ENCODE data around the gene SCAPER.

DNA sequence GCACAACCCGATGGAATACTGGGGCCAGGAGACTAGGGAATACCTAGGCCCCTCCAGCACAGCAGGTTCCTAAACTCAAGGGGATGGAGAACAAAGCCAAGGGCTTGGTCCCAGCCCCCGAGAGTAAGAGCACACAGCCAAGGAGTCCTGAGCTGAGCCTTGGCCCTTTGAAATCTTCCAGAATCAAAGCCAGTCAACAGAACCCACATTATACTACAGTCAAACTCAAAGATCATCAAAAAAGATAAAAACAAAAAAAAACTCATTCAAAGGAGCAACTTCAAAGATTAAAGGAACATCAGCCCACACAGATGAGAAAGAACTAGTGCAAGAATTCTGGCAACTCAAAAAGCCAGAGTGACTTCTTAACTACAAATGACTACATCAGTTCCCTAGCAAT lies 351.6 kb downstream of the SCAPER start:
- TF ChIP-seq BMI1 (IDR thresholded peaks at IDR 0.05; ENCODE audit: borderline replicate concordance), result no peak
- TF ChIP-seq SIN3A (IDR thresholded peaks at IDR 0.05; ENCODE audit: low read depth, low read length), result no peak
- no peak for TF ChIP-seq CTCF (IDR thresholded peaks at IDR 0.05 in 2 of 3, conservative IDR thresholded peaks at IDR 0.05 in 1 of 3; ENCODE audit: control insufficient read depth in 2 of 3, extremely low read depth in 1 of 3, insufficient read depth in 1 of 3, low read depth in 3 of 3, low read length in 3 of 3)
- TF ChIP-seq HDAC6 (IDR thresholded peaks at IDR 0.05; ENCODE audit: unreplicated experiment), result no peak
- TF ChIP-seq ZZZ3 (IDR thresholded peaks at IDR 0.05; ENCODE audit: control insufficient read depth, insufficient read length, low read depth), result no peak
- TF ChIP-seq EP300 (IDR thresholded peaks at IDR 0.05; ENCODE audit: borderline replicate concordance in 1 of 2, control insufficient read depth in 1 of 2, low read depth in 2 of 2, low read length in 2 of 2), result no peak
- TF ChIP-seq YY1 (IDR thresholded peaks at IDR 0.05; ENCODE audit: low read depth, low read length), result no peak
- no peak for TF ChIP-seq CHD2 (IDR thresholded peaks at IDR 0.05; ENCODE audit: borderline replicate concordance, low read depth, low read length)
- no peak for TF ChIP-seq POLR2AphosphoS5 (IDR thresholded peaks at IDR 0.05; ENCODE audit: low read length)

All from GM12878 (cell line).